Spleen (tissue), 11 donors: ENCODE data around the gene GPR183. TPM values are rescaled to one million over a fixed set of nuclear protein-coding genes. Genes with fewer than 3 reads are reported as not detected.

ENCODE experiments used
- DNase-seq: peaks from one replicate; pipeline ENCODE4 v3.0.0-alpha.2; 2020
- H3K27ac ChIP-seq, 8 donors: fragments of 200-600 bp; sonication (generic) in 7 of 8; 1 replicate in 4 of 8; 2 replicates in 4 of 8; pipeline versions ENCODE4 v1.5.0 to v1.8.0; 2016 to 2021; ENCODE audit warnings: inconsistent platforms in 4 of 8, mild to moderate bottlenecking in 4 of 8, moderate library complexity in 1 of 8
- H3K27me3 ChIP-seq, 7 donors: fragments of 200-600 bp; sonication (generic) in 6 of 7; replicated peaks in 1 of 7; 1 replicate in 4 of 7; 2 replicates in 3 of 7; pipeline versions ENCODE4 v1.5.0 to v1.8.0; 2016 to 2021; ENCODE audit warnings: inconsistent platforms in 3 of 7, mild to moderate bottlenecking in 1 of 7
- H3K36me3 ChIP-seq, 6 donors: fragments of 200-600 bp; sonication (generic) in 5 of 6; 1 replicate in 4 of 6; 2 replicates in 2 of 6; pipeline versions ENCODE4 v1.5.0 to v1.8.0; 2016 to 2021; ENCODE audit warnings: inconsistent platforms in 2 of 6
- H3K4me1 ChIP-seq, 6 donors: fragments of 200-600 bp; sonication (generic) in 5 of 6; 1 replicate in 3 of 6; 2 replicates in 3 of 6; pipeline versions ENCODE4 v1.5.0 to v1.8.0; 2016 to 2021; ENCODE audit warnings: inconsistent platforms in 3 of 6
- H3K4me3 ChIP-seq, 8 donors: fragments of 200-600 bp; sonication (generic) in 7 of 8; 1 replicate in 4 of 8; 2 replicates in 4 of 8; pipeline versions ENCODE4 v1.5.0 to v1.8.0; 2016 to 2021; ENCODE audit warnings: inconsistent platforms in 4 of 8, mild to moderate bottlenecking in 4 of 8, moderate library complexity in 2 of 8
- H3K9me3 ChIP-seq, 8 donors: fragments of 200-600 bp; sonication (generic) in 7 of 8; 1 replicate in 4 of 8; 2 replicates in 4 of 8; pipeline versions ENCODE4 v1.5.0 to v1.8.0; 2016 to 2021; ENCODE audit warnings: inconsistent platforms in 4 of 8
- POLR2A ChIP-seq, 3 donors: fragments of 450-650 bp; IDR thresholded peaks; one replicate each; pipeline ENCODE4 v1.5.1; 2017; ENCODE audit warnings: antibody characterized with exemption in 3 of 3, mild to moderate bottlenecking in 1 of 3
- POLR2AphosphoS5 ChIP-seq, 3 donors: sonication (generic); formaldehyde crosslinking; IDR thresholded peaks; one replicate each; pipeline ENCODE4 v1.5.1; 2017; ENCODE audit warnings: antibody characterized with exemption in 3 of 3
- WGBS, 5 donors: extraction: QIAGEN DNeasy Blood & Tissue Kit in 3 of 5; methylation state at CpG; one replicate each; pipeline versions ENCODE4 v1.1.5 to v1.1.7; 2013 to 2018; 5-methylcytosine and 5-hydroxymethylcytosine counted together
- intact Hi-C: fragments of 100-400 bp; cut with DNase I; formaldehyde crosslinking; loops from one replicate; pipeline ENCODE4 v1.15.0; 2023; ENCODE audit warnings: low total_unique reads
- polyA plus RNA-seq, 3 donors: library from polyadenylated mRNA; stranded (reverse); fragments of 200-250 nt; gene quantifications; one replicate each; pipeline ENCODE4 v1.2.1, GENCODE V29; 2013
- total RNA-seq, 7 donors: library from RNA; depleted of rRNA in 3 of 7; stranded (reverse); fragments of >200 nt in 3 of 7; fragmentation: NEBNext Ultra II Directional in 4 of 7; extraction: Animal tissue kit (Norgen Biotek cat#: 25700) in 4 of 7; gene quantifications; one replicate each; pipeline versions ENCODE4 v1.1.0 to v1.2.1, GENCODE V29; 2016 to 2021
- TF ChIP-seq, protein P1 (sequence below), 11 experiments: fragments of 200-600 bp in 7 of 11; fragments of 450-650 bp in 4 of 11; sonication (generic) in 4 of 11; IDR thresholded peaks in 8 of 11; conservative IDR thresholded peaks in 3 of 11; 1 replicate in 7 of 11; 2 replicates in 4 of 11; pipeline versions ENCODE4 v1.4.0 to v1.8.0; 2016 to 2021; ENCODE audit warnings: antibody characterized with exemption in 11 of 11, inconsistent platforms in 4 of 11, mild to moderate bottlenecking in 1 of 11
- donor health status: healthy with polysubstance abuse.
- donor health status: DM: no; HTN: no; CAD: no; lungs with moderate emphysema.
- donor health status: DM: no; HTN: no; CAD: no.
- donor health status: Bipolar disorder and iron deficiency.
- donor health status: healthy.
- donor health status: DM: no; HTN: no; CAD: no.
- donor health status: DM: yes; HTN: yes; CAD: no.

GPR183 gene
- total and polyA plus RNA-seq, 10 donors: 29.1 to 83.6 (median 56.6) TPM

DNA sequence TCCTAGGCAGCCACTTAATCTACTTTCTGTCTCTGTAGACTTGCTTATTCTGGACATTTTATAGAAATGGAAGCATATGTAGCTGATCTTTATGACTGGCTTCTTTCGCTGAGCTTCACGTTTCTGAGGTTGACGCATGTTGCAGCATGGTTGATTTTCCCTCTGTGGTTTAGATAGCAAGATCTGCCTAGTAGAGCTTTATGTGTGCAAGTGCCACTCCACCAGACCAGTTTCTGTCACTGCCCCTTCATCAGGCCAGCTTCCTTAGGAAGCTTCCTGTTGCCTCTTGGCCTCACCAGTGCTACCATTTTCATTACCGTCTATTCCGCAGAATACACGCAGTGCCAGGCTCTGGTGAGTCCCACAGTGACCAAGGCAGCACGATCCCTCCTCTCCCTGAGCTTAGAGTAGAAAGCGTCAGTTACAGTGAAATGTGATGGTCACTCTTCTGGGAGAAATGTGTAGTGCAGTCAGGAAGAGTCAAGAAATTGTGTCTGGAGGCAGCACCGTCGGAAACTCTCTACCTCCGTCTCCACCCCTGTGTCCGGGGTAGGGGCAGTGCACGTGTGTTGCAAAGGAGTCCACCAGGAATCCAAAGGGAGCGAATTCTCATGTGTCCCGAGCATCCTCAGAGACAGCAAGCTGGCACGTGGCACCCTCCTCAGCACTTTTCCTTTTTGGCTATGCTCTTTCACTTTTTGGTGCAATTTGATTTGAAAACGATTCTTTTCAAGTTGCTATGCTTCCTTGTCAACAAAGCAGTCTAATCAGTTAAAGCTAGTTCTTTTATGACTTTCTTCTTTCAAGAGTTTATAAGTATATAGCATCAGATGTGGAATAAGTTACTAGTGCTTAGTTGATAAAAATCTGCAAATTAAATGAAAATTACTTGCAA is 45.4 kb upstream of the GPR183 start:
- 78 to 89% (median 83%) methylated on average over 17 of the region's 17 CpGs for WGBS, 5 donors
- TF ChIP-seq POLR2AphosphoS5 (IDR thresholded peaks at IDR 0.05): no peak
- TF ChIP-seq POLR2A (IDR thresholded peaks at IDR 0.05): no peak
- TF ChIP-seq, protein P1, sequence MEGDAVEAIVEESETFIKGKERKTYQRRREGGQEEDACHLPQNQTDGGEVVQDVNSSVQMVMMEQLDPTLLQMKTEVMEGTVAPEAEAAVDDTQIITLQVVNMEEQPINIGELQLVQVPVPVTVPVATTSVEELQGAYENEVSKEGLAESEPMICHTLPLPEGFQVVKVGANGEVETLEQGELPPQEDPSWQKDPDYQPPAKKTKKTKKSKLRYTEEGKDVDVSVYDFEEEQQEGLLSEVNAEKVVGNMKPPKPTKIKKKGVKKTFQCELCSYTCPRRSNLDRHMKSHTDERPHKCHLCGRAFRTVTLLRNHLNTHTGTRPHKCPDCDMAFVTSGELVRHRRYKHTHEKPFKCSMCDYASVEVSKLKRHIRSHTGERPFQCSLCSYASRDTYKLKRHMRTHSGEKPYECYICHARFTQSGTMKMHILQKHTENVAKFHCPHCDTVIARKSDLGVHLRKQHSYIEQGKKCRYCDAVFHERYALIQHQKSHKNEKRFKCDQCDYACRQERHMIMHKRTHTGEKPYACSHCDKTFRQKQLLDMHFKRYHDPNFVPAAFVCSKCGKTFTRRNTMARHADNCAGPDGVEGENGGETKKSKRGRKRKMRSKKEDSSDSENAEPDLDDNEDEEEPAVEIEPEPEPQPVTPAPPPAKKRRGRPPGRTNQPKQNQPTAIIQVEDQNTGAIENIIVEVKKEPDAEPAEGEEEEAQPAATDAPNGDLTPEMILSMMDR (IDR thresholded peaks at IDR 0.05 in 8 of 11, conservative IDR thresholded peaks at IDR 0.05 in 3 of 11): no peak
- intact Hi-C loops: loop anchor here (5.0 kb wide), 1 partner anchor 40 kb away; no protein-coding TSS in a partner anchor
- H3K36me3 ChIP-seq: peaks cover 0 to 81% (median 11%) of the 10 kb centered on the region in 6 donors
- no peak for DNase-seq
- no peak overlapping the region for H3K4me3 ChIP-seq
- H3K27ac ChIP-seq: peak overlapping the region; percentile 40 to 92 (median 86)
- peaks cover 41 to 86% (median 68%) of the 10 kb centered on the region in 6 donors for H3K4me1 ChIP-seq
- no peaks in the 10 kb centered on the region for H3K27me3 ChIP-seq
- no peaks in the 10 kb centered on the region for H3K9me3 ChIP-seq

DNA sequence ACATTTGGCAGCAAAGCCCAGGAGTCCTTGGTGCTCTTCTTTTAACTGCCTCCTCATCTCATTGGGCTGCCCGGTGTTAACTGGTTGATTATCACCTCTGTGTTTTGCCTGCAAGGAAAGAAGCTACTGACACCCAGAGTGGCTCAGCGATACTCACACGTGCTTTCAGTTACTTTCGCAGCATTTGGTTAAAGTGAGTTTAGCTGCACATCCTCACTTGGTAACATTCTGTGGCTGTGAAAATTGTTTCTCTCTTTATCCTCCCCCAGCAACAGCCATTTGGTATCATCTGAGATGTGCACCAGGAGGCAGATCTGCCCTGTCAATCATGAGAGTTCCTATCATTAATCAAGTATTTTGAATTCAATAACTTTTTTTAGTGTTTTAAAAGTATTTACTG is 44.6 kb upstream of the GPR183 start:
- TF ChIP-seq POLR2A (IDR thresholded peaks at IDR 0.05): no peak
- TF ChIP-seq, protein P1 (IDR thresholded peaks at IDR 0.05 in 8 of 11, conservative IDR thresholded peaks at IDR 0.05 in 3 of 11): no peak
- peak in 1 of 3 donors; percentile 39 for TF ChIP-seq POLR2AphosphoS5 (IDR thresholded peaks at IDR 0.05)
- Histone ChIP-seq H3K36me3 (peaks cover 0 to 82% (median 12%) of the 10 kb centered on the region in 6 donors), H3K4me3 (no peak overlapping the region), H3K27ac (peak overlapping the region; percentile 40 to 92 (median 86)), H3K27me3 (no peaks in the 10 kb centered on the region), H3K4me1 (peaks cover 32 to 86% (median 64%) of the 10 kb centered on the region in 6 donors), H3K9me3 (no peaks in the 10 kb centered on the region)
- 58 to 77% (median 72%) methylated on average over 4 of the region's 4 CpGs for WGBS, 5 donors
- DNase-seq: no peak
- intact Hi-C loops: loop anchor here (5.0 kb wide), 1 partner anchor 39 kb away; no protein-coding TSS in a partner anchor

DNA sequence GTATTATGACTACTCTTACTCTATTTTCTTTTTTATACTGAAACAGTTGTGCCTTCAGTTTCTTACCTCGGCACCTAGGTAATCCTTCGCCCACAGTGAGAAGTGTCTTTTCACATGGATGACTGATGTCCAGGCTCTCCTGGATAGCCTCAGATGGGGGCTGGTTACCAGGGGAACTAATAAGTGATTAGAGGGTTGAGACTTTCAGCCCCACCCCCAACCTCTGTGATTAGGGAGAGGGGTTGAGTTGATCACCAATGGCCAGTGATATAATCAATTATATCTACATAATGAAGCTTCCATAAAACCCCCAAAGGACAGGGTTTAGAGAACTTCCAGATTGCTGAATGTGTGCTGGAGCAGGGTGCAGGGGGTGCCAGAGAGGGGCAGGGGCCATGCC is 43.0 kb upstream of the GPR183 start:
- 92 to 100% (median 95%) methylated on average over 2 of the region's 2 CpGs for WGBS, 5 donors
- no peak overlapping the region for H3K4me3 ChIP-seq
- intact Hi-C loops: loop anchor here (5.0 kb wide), 1 partner anchor 38 kb away; no protein-coding TSS in a partner anchor
- H3K9me3 ChIP-seq: no peaks in the 10 kb centered on the region
- H3K27ac ChIP-seq: peak overlapping the region in 3 of 8 donors; percentile 86 to 92 (median 88)
- H3K27me3 ChIP-seq: no peaks in the 10 kb centered on the region
- H3K4me1 ChIP-seq: peaks cover 17 to 81% (median 57%) of the 10 kb centered on the region in 6 donors
- TF ChIP-seq POLR2AphosphoS5 (IDR thresholded peaks at IDR 0.05) (no peak), POLR2A (IDR thresholded peaks at IDR 0.05) (no peak)
- TF ChIP-seq, protein P1 (IDR thresholded peaks at IDR 0.05 in 8 of 11, conservative IDR thresholded peaks at IDR 0.05 in 3 of 11): no peak
- H3K36me3 ChIP-seq: peaks cover 0 to 92% (median 15%) of the 10 kb centered on the region in 6 donors
- DNase-seq: no peak

DNA sequence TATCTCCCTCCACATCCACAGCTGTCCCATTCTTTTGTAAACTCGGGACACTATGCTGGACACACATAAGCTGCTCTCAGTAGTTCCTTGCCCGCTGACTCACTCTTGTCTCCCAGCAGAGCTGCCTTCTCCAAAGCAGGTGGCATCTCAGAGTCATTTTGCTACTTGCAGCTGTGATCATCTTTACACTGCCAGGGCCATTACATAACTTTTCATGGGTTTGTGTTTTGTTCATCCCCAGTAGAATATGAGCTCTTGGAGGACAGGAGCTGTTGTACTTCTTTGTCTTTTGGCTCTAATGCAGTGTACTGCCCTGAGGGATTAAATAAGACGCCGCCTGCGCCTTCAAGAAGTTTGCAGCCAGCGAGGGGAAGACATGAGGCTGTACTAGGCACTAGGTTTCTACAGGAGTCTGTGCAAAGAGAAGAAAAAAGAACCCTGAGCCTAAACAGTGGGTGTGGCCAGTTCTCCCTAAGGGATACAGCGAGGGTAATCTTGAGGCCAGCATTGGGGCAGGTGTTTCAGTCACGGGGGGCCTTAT is 40.8 kb upstream of the GPR183 start:
- intact Hi-C loops: no loop called here
- no peak for DNase-seq
- no peak for TF ChIP-seq POLR2A (IDR thresholded peaks at IDR 0.05)
- TF ChIP-seq, protein P1 (IDR thresholded peaks at IDR 0.05 in 8 of 11, conservative IDR thresholded peaks at IDR 0.05 in 3 of 11): no peak
- Histone ChIP-seq H3K27ac (peak overlapping the region in 4 of 8 donors; percentile 8 to 46 (median 28)), H3K27me3 (no peaks in the 10 kb centered on the region), H3K36me3 (peaks cover 0 to 99% (median 30%) of the 10 kb centered on the region in 6 donors), H3K9me3 (no peaks in the 10 kb centered on the region), H3K4me1 (peaks cover 0 to 59% (median 35%) of the 10 kb centered on the region in 6 donors), H3K4me3 (no peak overlapping the region)
- WGBS, 5 donors: 80 to 85% (median 82%) methylated on average over 8 of the region's 8 CpGs
